Measurements from ENCODE around the gene NLK.
"Not testable (repeated sequence)": the region's sequence is repeated elsewhere in the genome, so short reads cannot be mapped to it uniquely, and the experiment has no call there.

NLK gene

GRCh38 chr17:28074010-28074409 is 31.5 kb downstream of the NLK start:
- no peak for TF ChIP-seq CTCF (IDR thresholded peaks at IDR 0.05; ENCODE audit: extremely low read depth, missing control alignments)
- no peak for DNase-seq (ENCODE audit: low spot score)

- no peak for DNase-seq (ENCODE audit: low spot score)
- TF ChIP-seq CTCF (IDR thresholded peaks at IDR 0.05; ENCODE audit: extremely low read depth, missing control alignments) = no peak
Measured at GRCh38 chr17:28076144-28076543, 33.7 kb downstream of the NLK start.

- not testable (repeated sequence) for DNase-seq (ENCODE audit: low spot score)
Measured at GRCh38 chr17:28077140-28077539, 34.7 kb downstream of the NLK start.

GRCh38 chr17:28078341-28079229 is 36.1 kb downstream of the NLK start:
- TF ChIP-seq CTCF (IDR thresholded peaks at IDR 0.05; ENCODE audit: extremely low read depth, missing control alignments) = no peak
- DNase-seq (ENCODE audit: low spot score) = no peak

- TF ChIP-seq CTCF (IDR thresholded peaks at IDR 0.05; ENCODE audit: extremely low read depth, missing control alignments) = no peak
- DNase-seq (ENCODE audit: low spot score) = no peak
Measured at GRCh38 chr17:28081467-28081866, 39.0 kb downstream of the NLK start.

- TF ChIP-seq CTCF (IDR thresholded peaks at IDR 0.05; ENCODE audit: extremely low read depth, missing control alignments) = no peak
- no peak for DNase-seq (ENCODE audit: low spot score)
Measured at GRCh38 chr17:28085766-28086165, 43.3 kb downstream of the NLK start.

GRCh38 chr17:28086519-28086918 is 44.0 kb downstream of the NLK start:
- TF ChIP-seq CTCF (IDR thresholded peaks at IDR 0.05; ENCODE audit: extremely low read depth, missing control alignments) = no peak
- no peak for DNase-seq (ENCODE audit: low spot score)

- DNase-seq (ENCODE audit: low spot score) = no peak
- TF ChIP-seq CTCF (IDR thresholded peaks at IDR 0.05; ENCODE audit: extremely low read depth, missing control alignments) = no peak
Measured at GRCh38 chr17:28087743-28088142, 45.3 kb downstream of the NLK start.
